Fibroblast of the aortic adventitia (primary cell): ENCODE results near the gene TMEM120A. TPM values are rescaled to one million over a fixed set of nuclear protein-coding genes. Genes with fewer than 3 reads are reported as not detected.

ENCODE experiments used
- DNase-seq: peaks from one replicate; pipeline ENCODE4 v3.0.0-alpha.2; 2010; ENCODE audit warnings: low read depth
- H3K4me3 ChIP-seq: 2 replicates; pipeline ENCODE4 v1.5.1; 2011; ENCODE audit warnings: low read depth, mild to moderate bottlenecking, control low read depth, low read length, moderate library complexity
- total RNA-seq: library from RNA; depleted of rRNA; stranded (reverse); fragments of >200 nt; gene quantifications from 2 replicates; pipeline ENCODE4 v1.2.3, GENCODE V29; 2012; ENCODE audit warnings: low replicate concordance
- TF ChIP-seq, protein P1 (sequence below): IDR thresholded peaks from 2 replicates; pipeline ENCODE4 v1.5.1; 2011; ENCODE audit warnings: mild to moderate bottlenecking, low read length, control low read depth, inconsistent platforms; ENCODE audit not compliant: insufficient read depth

The TMEM120A gene
- total RNA-seq, 1 donor = 28.9 TPM

DNA sequence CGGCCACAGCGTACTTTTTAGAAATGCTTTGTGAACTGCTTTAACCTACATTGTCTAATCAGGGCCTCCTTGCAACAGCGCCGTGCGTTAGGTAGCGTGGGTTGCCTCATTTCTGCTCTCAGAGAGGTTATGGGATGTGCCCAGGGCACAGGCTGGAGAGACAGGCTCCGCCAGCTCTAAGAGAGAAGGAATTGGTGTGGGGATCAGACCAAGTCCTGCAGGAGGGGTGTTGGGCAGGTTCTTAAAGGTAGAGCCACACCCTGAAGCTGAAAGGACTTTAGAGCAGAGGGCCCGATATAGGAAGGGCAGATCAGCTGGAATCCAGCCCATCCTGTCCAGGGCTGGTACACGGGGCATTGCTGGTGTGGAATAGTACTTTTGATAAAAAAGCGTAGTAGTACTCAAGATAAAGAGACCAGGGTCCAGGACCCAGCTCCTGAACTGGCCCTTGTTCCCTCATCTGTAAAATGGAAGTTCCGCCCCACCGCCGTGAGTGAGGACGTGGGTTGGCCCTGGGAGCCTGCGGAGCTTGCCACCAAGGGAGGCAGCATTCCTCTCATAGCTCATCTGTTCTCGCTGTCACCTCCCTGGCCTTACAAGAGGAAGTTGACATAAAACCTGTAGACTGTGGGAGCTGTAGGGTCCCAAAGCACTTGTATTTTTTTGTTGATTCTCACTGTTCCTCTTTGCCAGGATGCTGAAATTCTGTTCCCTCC lies 37.2 kb downstream of the TMEM120A start:
- DNase-seq = no peak
- TF ChIP-seq, protein P1, sequence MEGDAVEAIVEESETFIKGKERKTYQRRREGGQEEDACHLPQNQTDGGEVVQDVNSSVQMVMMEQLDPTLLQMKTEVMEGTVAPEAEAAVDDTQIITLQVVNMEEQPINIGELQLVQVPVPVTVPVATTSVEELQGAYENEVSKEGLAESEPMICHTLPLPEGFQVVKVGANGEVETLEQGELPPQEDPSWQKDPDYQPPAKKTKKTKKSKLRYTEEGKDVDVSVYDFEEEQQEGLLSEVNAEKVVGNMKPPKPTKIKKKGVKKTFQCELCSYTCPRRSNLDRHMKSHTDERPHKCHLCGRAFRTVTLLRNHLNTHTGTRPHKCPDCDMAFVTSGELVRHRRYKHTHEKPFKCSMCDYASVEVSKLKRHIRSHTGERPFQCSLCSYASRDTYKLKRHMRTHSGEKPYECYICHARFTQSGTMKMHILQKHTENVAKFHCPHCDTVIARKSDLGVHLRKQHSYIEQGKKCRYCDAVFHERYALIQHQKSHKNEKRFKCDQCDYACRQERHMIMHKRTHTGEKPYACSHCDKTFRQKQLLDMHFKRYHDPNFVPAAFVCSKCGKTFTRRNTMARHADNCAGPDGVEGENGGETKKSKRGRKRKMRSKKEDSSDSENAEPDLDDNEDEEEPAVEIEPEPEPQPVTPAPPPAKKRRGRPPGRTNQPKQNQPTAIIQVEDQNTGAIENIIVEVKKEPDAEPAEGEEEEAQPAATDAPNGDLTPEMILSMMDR = no peak
- no peak overlapping the region for H3K4me3 ChIP-seq

DNA sequence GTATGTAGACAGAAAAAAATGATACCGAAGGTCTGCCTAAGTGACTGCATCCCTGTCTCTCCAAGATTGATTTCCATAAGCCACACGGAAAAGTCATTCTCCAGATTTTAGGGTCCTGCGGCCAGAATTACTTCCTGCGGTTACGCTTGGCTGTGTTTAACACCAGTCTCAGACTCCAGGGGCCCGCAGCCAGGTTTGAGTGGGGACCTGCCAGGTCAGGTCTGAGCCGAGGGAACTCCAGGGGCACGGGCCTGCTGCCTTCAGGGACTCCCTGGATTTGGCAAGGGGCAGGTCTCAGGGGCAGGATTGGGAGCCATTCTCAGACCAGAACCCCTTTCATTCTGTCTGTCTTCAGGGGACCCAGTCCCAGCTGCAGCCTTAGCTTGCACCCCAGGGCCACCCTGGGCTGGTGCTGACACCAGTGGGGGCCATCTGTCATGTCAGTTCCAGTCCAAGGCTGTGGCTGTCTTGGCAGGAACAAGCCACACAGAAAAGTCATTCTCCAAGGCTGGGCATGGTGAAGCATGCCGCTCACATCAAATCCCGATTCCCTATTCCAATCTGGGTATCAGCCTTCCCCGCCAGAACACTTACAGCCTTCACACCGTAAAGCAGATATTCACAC lies 39.0 kb downstream of the TMEM120A start:
- TF ChIP-seq, protein P1 = no peak
- no peak for DNase-seq
- no peak overlapping the region for H3K4me3 ChIP-seq

DNA sequence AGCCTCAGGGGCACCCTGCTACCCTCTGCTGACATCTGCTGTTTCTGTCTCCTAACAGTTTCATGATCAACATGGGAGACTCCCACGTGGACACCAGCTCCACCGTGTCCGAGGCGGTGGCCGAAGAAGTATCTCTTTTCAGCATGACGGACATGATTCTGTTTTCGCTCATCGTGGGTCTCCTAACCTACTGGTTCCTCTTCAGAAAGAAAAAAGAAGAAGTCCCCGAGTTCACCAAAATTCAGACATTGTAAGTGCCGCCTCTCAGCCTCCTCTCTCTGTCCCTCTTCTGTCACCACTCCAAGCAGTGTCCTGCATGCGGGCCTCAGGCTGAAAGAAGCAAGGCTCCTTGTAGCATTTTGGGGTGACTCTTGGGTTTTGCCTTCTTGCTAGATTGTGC lies 40.5 kb downstream of the TMEM120A start:
- DNase-seq = no peak
- TF ChIP-seq, protein P1 = no peak
- H3K4me3 ChIP-seq = no peak overlapping the region

DNA sequence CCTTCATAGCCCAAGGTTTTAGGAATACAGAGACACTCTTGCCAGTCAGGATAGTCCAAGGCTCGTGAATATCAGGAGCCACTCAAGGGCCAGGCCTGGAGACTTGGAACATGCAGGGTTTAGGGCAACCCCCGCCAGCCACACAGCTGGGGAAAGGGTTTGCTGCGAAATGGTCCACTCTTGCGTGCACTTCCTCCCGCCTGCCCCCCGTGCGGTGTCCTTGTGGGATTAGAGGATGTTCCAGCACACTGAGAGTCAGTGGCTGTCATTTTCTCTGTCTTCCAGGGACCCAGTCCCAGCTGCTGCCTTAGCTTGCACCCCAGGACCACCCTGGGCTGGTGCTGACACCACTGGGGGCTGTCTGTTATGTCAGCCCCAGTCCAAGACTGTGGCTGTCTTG lies 41.0 kb downstream of the TMEM120A start:
- no peak overlapping the region for H3K4me3 ChIP-seq
- DNase-seq = no peak
- TF ChIP-seq, protein P1 = no peak

DNA sequence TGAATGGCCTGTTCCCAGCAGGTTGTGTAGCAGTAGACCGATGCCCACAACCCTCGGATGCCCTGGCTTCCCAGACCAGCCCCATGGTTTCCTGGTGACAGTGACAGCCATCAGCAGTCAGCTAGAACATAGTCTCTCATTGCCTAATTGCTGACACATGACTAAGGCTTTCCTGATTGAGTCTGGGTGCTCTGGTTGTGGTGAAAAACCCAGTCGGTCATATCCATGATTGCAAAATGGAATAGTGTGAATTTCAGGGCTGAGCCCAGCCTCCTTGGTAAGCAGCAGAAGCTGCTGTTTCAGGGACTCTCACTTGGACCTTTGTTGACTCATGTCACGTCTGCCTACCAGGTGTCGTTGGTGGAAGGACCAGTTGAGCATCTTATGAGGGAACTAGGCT lies 42.9 kb downstream of the TMEM120A start:
- no peak overlapping the region for H3K4me3 ChIP-seq
- DNase-seq = peak; percentile 25
- TF ChIP-seq, protein P1 = no peak

DNA sequence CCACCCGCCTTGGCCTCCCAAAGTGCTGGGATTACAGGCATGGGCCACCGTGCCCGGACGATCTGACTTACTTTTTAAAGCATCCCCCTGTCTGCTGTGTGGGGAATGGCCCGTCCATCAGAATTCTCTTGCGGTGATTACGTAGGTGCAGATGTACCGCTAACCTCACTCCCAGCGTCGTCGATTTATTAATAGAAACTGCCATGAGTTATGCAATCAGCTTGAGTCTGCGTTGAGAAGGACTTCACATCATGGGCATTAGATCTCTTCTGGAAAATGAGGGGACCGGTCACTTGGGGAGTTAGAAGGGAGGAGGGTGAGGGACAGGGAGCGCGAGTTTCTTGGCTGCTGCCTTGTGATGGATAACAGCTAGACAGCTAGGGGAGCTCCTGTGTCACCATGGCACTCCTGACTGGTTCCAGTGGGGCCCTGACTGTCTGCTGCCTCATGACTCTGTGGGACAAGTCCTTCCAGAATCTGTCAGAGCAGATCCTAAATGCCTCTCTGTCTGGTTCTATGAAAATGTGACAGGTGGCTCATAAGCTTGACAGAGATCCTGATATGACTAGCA lies 44.2 kb downstream of the TMEM120A start:
- H3K4me3 ChIP-seq = no peak overlapping the region
- TF ChIP-seq, protein P1 = no peak
- DNase-seq = no peak
